H9 (cell line): ENCODE data around the gene ZNF521. TPM values are rescaled to one million over a fixed set of nuclear protein-coding genes. Genes with fewer than 3 reads are reported as not detected.

Experiments
- DNase-seq: peaks from one replicate; pipeline ENCODE4 v3.0.0-alpha.2; 2017
- H2AFZ ChIP-seq: one replicate; pipeline ENCODE4 v1.6.1; 2013; ENCODE audit warnings: mild to moderate bottlenecking, low read length, control low read depth, moderate library complexity
- H2AK5ac ChIP-seq: 2 replicates; pipeline ENCODE4 v1.6.1; 2013; ENCODE audit warnings: low read length, control low read depth, mixed read lengths; ENCODE audit not compliant: insufficient read length
- H2BK120ac ChIP-seq: one replicate; pipeline ENCODE4 v1.6.1; 2013; ENCODE audit warnings: low read depth, mild to moderate bottlenecking, low read length, control low read depth, inconsistent platforms; ENCODE audit not compliant: poor library complexity, severe bottlenecking
- H2BK12ac ChIP-seq: 2 replicates; pipeline ENCODE4 v1.6.1; 2013; ENCODE audit warnings: low read length, control low read depth, mixed read lengths, low read depth; ENCODE audit not compliant: insufficient read length
- H2BK15ac ChIP-seq: 2 replicates; pipeline ENCODE4 v1.6.1; 2013; ENCODE audit warnings: low read depth, low read length, control low read depth
- H2BK20ac ChIP-seq: one replicate; pipeline ENCODE4 v1.6.1; 2013; ENCODE audit warnings: low read depth, mild to moderate bottlenecking, low read length, control low read depth, inconsistent platforms; ENCODE audit not compliant: poor library complexity, severe bottlenecking
- H2BK5ac ChIP-seq: 2 replicates; pipeline ENCODE4 v1.6.1; 2013; ENCODE audit warnings: low read length, control low read depth, mixed read lengths; ENCODE audit not compliant: insufficient read length
- H3K14ac ChIP-seq: 2 replicates; pipeline ENCODE4 v1.6.1; 2013; ENCODE audit warnings: low read length, control low read depth; ENCODE audit not compliant: insufficient read depth
- H3K18ac ChIP-seq: 2 replicates; pipeline ENCODE4 v1.6.1; 2013; ENCODE audit warnings: low read depth, mild to moderate bottlenecking, mixed read lengths, low read length, control low read depth; ENCODE audit not compliant: insufficient read length
- H3K23ac ChIP-seq: 2 replicates; pipeline ENCODE4 v1.6.1; 2013; ENCODE audit warnings: low read length, control low read depth, mixed read lengths, low read depth; ENCODE audit not compliant: insufficient read length
- H3K23me2 ChIP-seq: 2 replicates; pipeline ENCODE4 v1.6.1; 2013; ENCODE audit warnings: low read depth, mild to moderate bottlenecking, mixed read lengths, low read length, control low read depth; ENCODE audit not compliant: insufficient read length, poor library complexity, severe bottlenecking
- H3K27ac ChIP-seq: 2 replicates; pipeline ENCODE4 v1.5.1; 2013; ENCODE audit warnings: low read length, control low read depth, mixed read lengths, low read depth; ENCODE audit not compliant: insufficient read length
- H3K27me3 ChIP-seq: 2 replicates; pipeline ENCODE4 v1.6.1; 2013; ENCODE audit warnings: low read length, control low read depth, inconsistent platforms; ENCODE audit not compliant: insufficient read depth
- H3K4ac ChIP-seq: 2 replicates; pipeline ENCODE4 v1.6.1; 2013; ENCODE audit warnings: low read depth, mild to moderate bottlenecking, control low read depth, inconsistent platforms, low read length, moderate library complexity
- H3K4me1 ChIP-seq: 2 replicates; pipeline ENCODE4 v1.6.1; 2013; ENCODE audit warnings: low read length, control low read depth, inconsistent platforms; ENCODE audit not compliant: insufficient read depth
- H3K4me2 ChIP-seq: 2 replicates; pipeline ENCODE4 v1.6.1; 2013; ENCODE audit warnings: low read length, control low read depth, mixed read lengths; ENCODE audit not compliant: insufficient read length, insufficient read depth
- H3K56ac ChIP-seq: 2 replicates; pipeline ENCODE4 v1.6.1; 2013; ENCODE audit warnings: low read depth, mild to moderate bottlenecking, mixed read lengths, low read length, control low read depth; ENCODE audit not compliant: insufficient read length
- H3K79me1 ChIP-seq: 2 replicates; pipeline ENCODE4 v1.6.1; 2013; ENCODE audit warnings: low read depth, mild to moderate bottlenecking, moderate library complexity, low read length, control low read depth, inconsistent platforms; ENCODE audit not compliant: insufficient read depth, poor library complexity, severe bottlenecking
- H3K79me2 ChIP-seq: 2 replicates; pipeline ENCODE4 v1.6.1; 2013; ENCODE audit warnings: low read length, control low read depth, inconsistent platforms; ENCODE audit not compliant: insufficient read depth
- H3K9ac ChIP-seq: 2 replicates; pipeline ENCODE4 v1.6.1; 2013; ENCODE audit warnings: low read length, control low read depth, mixed read lengths; ENCODE audit not compliant: insufficient read length; ENCODE audit errors: extremely low read depth
- H3K9me3 ChIP-seq: one replicate; pipeline ENCODE4 v1.6.1; 2013; ENCODE audit warnings: low read depth, low read length, inconsistent platforms; ENCODE audit not compliant: control insufficient read depth
- H3T11ph ChIP-seq: one replicate; pipeline ENCODE4 v1.6.1; 2013; ENCODE audit warnings: mild to moderate bottlenecking, low read length, control low read depth, inconsistent platforms
- H4K20me1 ChIP-seq: one replicate; pipeline ENCODE4 v1.6.1; 2013; ENCODE audit not compliant: control insufficient read depth, insufficient read length, insufficient read depth
- H4K5ac ChIP-seq: 2 replicates; pipeline ENCODE4 v1.6.1; 2013; ENCODE audit warnings: low read depth, mild to moderate bottlenecking, mixed read lengths, low read length, control low read depth; ENCODE audit not compliant: insufficient read length
- H4K8ac ChIP-seq: replicated peaks from 2 replicates; pipeline ENCODE4 v1.6.1; 2013; ENCODE audit warnings: low read length, control low read depth, mixed read lengths, low read depth; ENCODE audit not compliant: insufficient read length
- H4K91ac ChIP-seq: 2 replicates; pipeline ENCODE4 v1.6.1; 2013; ENCODE audit warnings: low read depth, mild to moderate bottlenecking, moderate library complexity, mixed read lengths, low read length, control low read depth; ENCODE audit not compliant: insufficient read length
- H3K27ac Mint-ChIP-seq, 3 experiments: 2 replicates in 2 of 3; 3 replicates in 1 of 3; pipeline ENCODE4 v1.8.0; 2020 to 2021; ENCODE audit warnings: mixed read lengths in 3 of 3, mild to moderate bottlenecking in 1 of 3, moderate library complexity in 1 of 3
- H3K27me3 Mint-ChIP-seq: 2 replicates; pipeline ENCODE4 v1.8.0; 2021; ENCODE audit warnings: low read depth, mild to moderate bottlenecking, moderate library complexity, mixed read lengths
- H3K36me3 Mint-ChIP-seq, 3 experiments: 2 replicates in 2 of 3; 3 replicates in 1 of 3; pipeline ENCODE4 v1.8.0; 2020 to 2021; ENCODE audit warnings: low read depth in 3 of 3, mixed read lengths in 3 of 3; ENCODE audit not compliant: insufficient read depth in 1 of 3
- H3K4me1 Mint-ChIP-seq, 2 experiments: 2 replicates each; pipeline ENCODE4 v1.8.0; 2020; ENCODE audit warnings: mixed read lengths in 2 of 2
- H3K4me3 Mint-ChIP-seq, 2 experiments: 2 replicates in 1 of 2; 3 replicates in 1 of 2; pipeline ENCODE4 v1.8.0; 2020 to 2021; ENCODE audit warnings: mild to moderate bottlenecking in 2 of 2, mixed read lengths in 2 of 2, moderate library complexity in 1 of 2
- H3K9me3 Mint-ChIP-seq, 2 experiments: 2 replicates in 1 of 2; 3 replicates in 1 of 2; pipeline ENCODE4 v1.8.0; 2020; ENCODE audit warnings: mild to moderate bottlenecking in 2 of 2, mixed read lengths in 2 of 2, moderate library complexity in 1 of 2
- WGBS: extraction: QIAGEN DNeasy Blood & Tissue Kit; methylation state at CpG from one replicate; pipeline ENCODE4 v1.1.7; 2013; ENCODE audit warnings: missing lambda C conversion rate, low lambda C conversion rate, mixed read lengths; ENCODE audit not compliant: insufficient read length; ENCODE audit errors: extremely low coverage; 5-methylcytosine and 5-hydroxymethylcytosine counted together
- total RNA-seq: library from RNA; stranded (reverse); gene quantifications from 2 replicates; pipeline ENCODE4 v1.2.1, GENCODE V29; 2021
- TF ChIP-seq, protein P1 (sequence below): fragments of 200-600 bp; sonication (generic); conservative IDR thresholded peaks from 3 replicates; pipeline ENCODE4 v1.8.0; 2021; ENCODE audit warnings: antibody characterized with exemption, mild to moderate bottlenecking

ZNF521 gene
- total RNA-seq, 1 experiment from 2014 or later = 3.3 TPM

DNA sequence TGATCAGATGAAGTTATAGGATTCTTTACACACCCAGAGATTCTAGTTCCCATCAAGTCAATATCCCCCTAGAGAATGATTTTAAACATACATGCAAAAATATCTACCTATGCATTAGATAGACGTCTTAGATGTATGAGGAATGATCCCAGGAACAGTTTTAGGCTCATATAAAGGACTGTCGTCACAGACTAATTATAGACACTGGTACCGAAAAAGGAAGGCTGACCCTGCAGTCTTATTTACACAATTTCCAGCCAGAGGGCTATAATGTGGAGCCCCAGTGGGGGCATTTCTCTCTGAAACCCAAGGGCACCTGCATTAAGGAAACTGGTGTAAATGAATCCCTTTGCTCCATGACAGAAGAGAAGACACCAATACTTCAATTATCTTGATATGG is 170.4 kb downstream of the ZNF521 start:
- Histone ChIP-seq H4K5ac (no peak overlapping the region), H3K56ac (no peak overlapping the region), H3K14ac (no peak overlapping the region), H3K27me3 (no peaks in the 10 kb centered on the region), H4K20me1 (no peaks in the 10 kb centered on the region), H2BK20ac (no peak overlapping the region), H3K4me1 (no peaks in the 10 kb centered on the region), H3K9me3 (no peaks in the 10 kb centered on the region), H3K27ac (no peak overlapping the region), H4K8ac (no peak overlapping the region), H2AK5ac (no peak overlapping the region), H2BK5ac (no peak overlapping the region), H3K23ac (no peak overlapping the region), H2AFZ (no peak overlapping the region), H3T11ph (no peak overlapping the region), H3K4ac (no peak overlapping the region), H3K18ac (no peak overlapping the region), H2BK120ac (no peak overlapping the region), H3K79me2 (no peaks in the 10 kb centered on the region), H4K91ac (no peak overlapping the region), H3K4me2 (no peak overlapping the region), H3K23me2 (no peaks in the 10 kb centered on the region), H3K9ac (no peak overlapping the region), H3K79me1 (no peaks in the 10 kb centered on the region), H2BK15ac (no peak overlapping the region), H2BK12ac (no peak overlapping the region)
- H3K36me3 Mint-ChIP-seq = no peaks in the 10 kb centered on the region
- TF ChIP-seq, protein P1, sequence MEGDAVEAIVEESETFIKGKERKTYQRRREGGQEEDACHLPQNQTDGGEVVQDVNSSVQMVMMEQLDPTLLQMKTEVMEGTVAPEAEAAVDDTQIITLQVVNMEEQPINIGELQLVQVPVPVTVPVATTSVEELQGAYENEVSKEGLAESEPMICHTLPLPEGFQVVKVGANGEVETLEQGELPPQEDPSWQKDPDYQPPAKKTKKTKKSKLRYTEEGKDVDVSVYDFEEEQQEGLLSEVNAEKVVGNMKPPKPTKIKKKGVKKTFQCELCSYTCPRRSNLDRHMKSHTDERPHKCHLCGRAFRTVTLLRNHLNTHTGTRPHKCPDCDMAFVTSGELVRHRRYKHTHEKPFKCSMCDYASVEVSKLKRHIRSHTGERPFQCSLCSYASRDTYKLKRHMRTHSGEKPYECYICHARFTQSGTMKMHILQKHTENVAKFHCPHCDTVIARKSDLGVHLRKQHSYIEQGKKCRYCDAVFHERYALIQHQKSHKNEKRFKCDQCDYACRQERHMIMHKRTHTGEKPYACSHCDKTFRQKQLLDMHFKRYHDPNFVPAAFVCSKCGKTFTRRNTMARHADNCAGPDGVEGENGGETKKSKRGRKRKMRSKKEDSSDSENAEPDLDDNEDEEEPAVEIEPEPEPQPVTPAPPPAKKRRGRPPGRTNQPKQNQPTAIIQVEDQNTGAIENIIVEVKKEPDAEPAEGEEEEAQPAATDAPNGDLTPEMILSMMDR = no peak
- no peaks in the 10 kb centered on the region for H3K27me3 Mint-ChIP-seq
- no CpG with 5 or more reads among the region's 3 CpGs for WGBS
- H3K9me3 Mint-ChIP-seq = no peaks in the 10 kb centered on the region
- no peak overlapping the region for H3K4me3 Mint-ChIP-seq
- no peak overlapping the region for H3K27ac Mint-ChIP-seq
- H3K4me1 Mint-ChIP-seq = peaks cover 13 to 27% of the 10 kb centered on the region in 2 experiments
- DNase-seq = no peak
